D721Med (cell line): ENCODE results near the gene TRAF3.
A peak's percentile ranks its signal among the peaks of the same experiment; 100 is the strongest.

Experiments
- DNase-seq: peaks from one replicate; pipeline ENCODE4 v3.0.0; 2011; ENCODE audit warnings: low spot score; ENCODE audit not compliant: insufficient read length
- FAIRE-seq: peaks from 2 replicates; lab custom pipeline; 2011; peaks lifted over from hg19 to GRCh38; lab: Jason Lieb, UNC
- CTCF ChIP-seq: IDR thresholded peaks from 2 replicates; pipeline ENCODE4 v1.5.1; 2012; ENCODE audit warnings: mild to moderate bottlenecking, control low read depth; ENCODE audit not compliant: insufficient read depth; ENCODE audit errors: missing control alignments

Gene TRAF3

GRCh38 chr14:102774391-102775153 is 2.7 kb upstream of the TRAF3 start:
- TF ChIP-seq CTCF, result peak; percentile 64
- FAIRE-seq, result no peak
- DNase-seq, result peak; percentile 76

GRCh38 chr14:102775855-102776760 is 1.1 kb upstream of the TRAF3 start:
- no peak for DNase-seq
- no peak for FAIRE-seq

GRCh38 chr14:102777711-102778337 is 575 bp downstream of the TRAF3 start:
- no peak for TF ChIP-seq CTCF
- no peak for DNase-seq
- FAIRE-seq, result no peak

More at GRCh38 chr14:102775855-102776760, 1.1 kb upstream of the TRAF3 start:
- TF ChIP-seq CTCF, result no peak

GRCh38 chr14:102778338-102779083 is 1.3 kb downstream of the TRAF3 start:
- no peak for TF ChIP-seq CTCF
- DNase-seq (no peak), FAIRE-seq (no peak)

- no peak for FAIRE-seq
- no peak for TF ChIP-seq CTCF
- DNase-seq, result no peak
Observed at GRCh38 chr14:102779084-102779462, 1.8 kb downstream of the TRAF3 start.

GRCh38 chr14:102779574-102780315 is 2.5 kb downstream of the TRAF3 start:
- TF ChIP-seq CTCF, result no peak
- DNase-seq, result no peak
- FAIRE-seq, result no peak
